Muscle of back (tissue), 11 donors: ENCODE data around the gene NPDC1. TPM values are rescaled to one million over a fixed set of nuclear protein-coding genes. Genes with fewer than 3 reads are reported as not detected.
"Not testable (repeated sequence)": the region's sequence is repeated elsewhere in the genome, so short reads cannot be mapped to it uniquely, and the experiment has no call there.

Experiments used
- DNase-seq, 3 donors: peaks; one replicate each; pipeline versions ENCODE4 v3.0.0 to v3.0.0-alpha.2; 2013
- polyA plus RNA-seq, 10 donors: library from polyadenylated mRNA; unstranded; fragments of 120-200 nt; gene quantifications; one replicate each; pipeline ENCODE4 v1.2.1, GENCODE V29; 2013; ENCODE audit not compliant: insufficient read length in 10 of 10

Gene NPDC1
- polyA plus RNA-seq, 10 donors = 28.5 to 53.0 (median 38.4) TPM

DNA sequence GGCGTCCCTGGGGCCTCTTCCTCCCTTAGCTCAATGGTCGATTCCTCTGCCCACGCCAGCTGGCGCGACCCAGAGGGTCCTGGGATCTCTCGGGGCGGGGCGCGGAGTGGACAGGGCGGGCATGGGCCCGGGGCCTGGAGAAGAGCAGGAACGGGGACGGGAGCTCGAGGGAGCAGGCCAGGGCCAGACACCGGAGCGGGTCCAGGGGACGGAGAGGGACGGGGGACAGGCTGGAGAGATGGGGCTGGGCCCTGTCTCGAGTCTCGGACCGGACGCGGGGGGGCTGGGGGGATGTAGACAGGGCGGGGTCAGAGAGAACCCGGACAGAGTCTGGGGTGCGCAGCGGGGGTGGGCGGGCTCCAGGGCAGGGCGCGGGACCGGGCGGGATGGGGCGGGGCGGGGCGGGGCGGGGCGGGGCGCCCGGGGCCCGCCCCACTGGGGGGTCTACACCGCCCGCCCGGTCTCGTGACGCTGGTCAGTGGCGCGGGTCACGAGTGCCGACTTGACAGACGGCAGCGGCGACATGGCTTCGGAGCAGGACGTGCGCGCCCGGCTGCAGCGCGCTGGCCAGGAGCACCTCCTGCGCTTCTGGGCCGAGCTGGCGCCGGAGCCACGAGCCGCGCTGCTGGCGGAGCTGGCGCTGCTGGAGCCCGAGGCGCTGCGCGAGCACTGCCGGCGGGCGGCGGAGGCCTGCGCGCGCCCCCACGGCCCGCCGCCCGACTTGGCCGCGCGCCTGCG, 31.2 kb upstream of the NPDC1 start, which contains the start of gene UAP1L1:
Gene UAP1L1, plus strand, starts transcription at position 508 of the 738 bp plus-strand sequence. Its CDS starts 16 bp downstream, at position 524.
- peak in 1 of 3 donors; percentile 65 for DNase-seq

GRCh38 chr9:137076636-137077009, 30.6 kb upstream of the NPDC1 start:
- DNase-seq = no peak

GRCh38 chr9:137075275-137075775, 29.3 kb upstream of the NPDC1 start:
- DNase-seq = no peak

GRCh38 chr9:137074657-137075274, 28.8 kb upstream of the NPDC1 start:
- no peak for DNase-seq

- no peak for DNase-seq
Observed at GRCh38 chr9:137073992-137074399, 28.0 kb upstream of the NPDC1 start.

DNA sequence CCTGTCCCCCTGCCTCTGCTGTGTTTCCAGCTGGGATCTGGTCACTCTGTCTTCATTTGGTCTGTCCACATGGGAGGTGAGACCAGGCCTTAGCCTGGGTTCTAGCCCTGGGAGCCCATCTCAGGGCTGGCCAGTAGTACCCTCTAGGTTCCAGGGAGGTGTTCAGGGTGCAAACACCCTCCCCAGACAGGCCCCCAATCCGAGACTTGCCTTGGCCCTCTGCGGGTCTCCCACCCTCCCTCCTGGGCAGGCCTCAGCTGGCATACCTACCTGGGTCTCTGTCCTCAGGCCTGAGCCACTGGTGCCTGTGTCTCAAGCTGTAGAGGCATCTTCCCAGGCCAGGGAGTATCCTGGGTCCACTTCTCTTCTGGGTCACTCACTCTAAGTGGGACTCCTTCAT, 25.3 kb upstream of the NPDC1 start:
- DNase-seq = no peak

GRCh38 chr9:137070906-137071275, 24.9 kb upstream of the NPDC1 start:
- DNase-seq = no peak

- peak; percentile 81 to 94 (median 87) for DNase-seq
Observed at GRCh38 chr9:137070201-137070905, 24.4 kb upstream of the NPDC1 start, which contains the start of gene SAPCD2. Gene SAPCD2, minus strand, starts transcription at chr9:137070557. Its CDS starts 97 bp downstream, at chr9:137070460.

- DNase-seq = no peak
Observed at GRCh38 chr9:137069508-137070091, 23.6 kb upstream of the NPDC1 start.

DNA sequence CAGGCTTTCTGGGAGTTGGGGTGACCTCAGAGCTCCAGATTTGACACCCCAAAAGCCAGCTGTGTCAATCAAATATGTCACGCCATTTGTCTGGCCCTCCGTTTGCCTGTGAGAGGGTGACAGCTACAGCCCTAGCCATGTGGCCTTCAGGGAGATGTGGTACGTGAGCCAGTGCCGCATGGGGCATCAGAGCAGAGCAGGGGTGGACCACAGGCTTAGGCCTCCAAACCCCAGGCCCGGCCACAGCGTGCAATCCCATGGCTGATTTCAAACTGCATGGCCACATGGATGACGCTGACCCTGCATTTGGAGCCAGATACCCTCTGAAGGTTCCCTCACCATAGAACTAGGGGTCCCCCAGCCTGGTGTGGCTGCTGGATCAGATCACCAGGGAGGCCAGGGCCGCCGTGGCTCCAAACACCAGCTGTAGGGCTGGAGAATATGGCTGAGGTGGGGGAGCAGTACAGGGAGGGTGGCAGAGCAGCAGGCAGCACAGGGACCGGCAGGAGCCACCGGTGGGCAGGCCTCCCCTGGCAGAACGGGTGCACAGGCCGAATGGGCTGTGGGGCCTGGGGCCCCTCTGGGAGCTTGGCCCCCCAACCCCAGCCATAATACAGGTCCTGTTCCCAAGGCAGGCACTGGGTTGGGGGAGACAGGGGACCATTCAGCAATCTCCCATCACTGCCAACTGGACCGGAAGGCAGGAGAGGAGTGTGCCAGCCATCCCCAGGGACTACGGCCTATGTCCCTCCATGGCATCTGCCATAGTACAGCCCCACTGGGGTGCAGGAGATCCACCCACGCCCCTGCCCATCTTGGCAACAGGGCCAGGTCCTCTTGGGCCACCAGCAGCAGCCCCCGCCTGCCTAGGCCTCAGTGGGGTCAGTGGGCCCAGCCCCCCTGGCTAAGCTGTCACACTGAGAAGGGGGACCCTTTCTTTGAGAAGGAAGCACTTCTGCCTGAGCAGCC, 22.8 kb upstream of the NPDC1 start:
- DNase-seq = no peak

DNA sequence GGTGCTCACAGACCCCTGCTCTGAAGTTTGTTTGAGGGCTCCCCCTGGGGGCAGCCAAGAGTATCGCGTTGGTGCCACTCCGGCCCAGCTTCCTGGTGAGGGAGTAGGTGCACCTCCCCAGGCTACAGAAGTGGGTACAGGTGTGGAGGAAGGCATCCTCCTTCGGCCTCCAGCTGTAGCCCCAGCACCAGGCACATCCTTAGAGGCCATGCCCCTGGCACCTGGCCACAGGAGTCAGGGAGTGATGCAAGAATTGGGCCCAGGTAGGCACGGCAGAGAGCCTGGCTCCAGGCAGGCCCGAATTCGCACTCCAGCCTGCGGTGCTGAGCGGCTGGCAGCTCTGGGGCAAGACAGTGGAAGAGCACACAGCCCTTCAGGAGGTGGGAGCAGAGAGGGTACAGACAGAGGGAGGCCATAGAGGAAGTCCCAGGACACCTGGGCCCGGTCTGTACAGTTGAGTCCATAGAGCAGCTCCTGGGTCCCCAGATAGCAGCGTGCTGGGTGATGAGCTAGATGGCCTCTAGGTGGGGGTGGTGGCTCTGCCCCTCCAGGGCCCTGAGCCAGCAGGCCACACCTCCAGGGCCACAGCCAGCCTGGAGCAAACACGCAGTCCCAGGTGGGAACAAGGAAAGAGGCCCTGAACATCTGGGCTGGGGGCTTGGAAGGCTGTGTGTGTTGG, 22.0 kb upstream of the NPDC1 start:
- peak; percentile 64 to 87 (median 76) for DNase-seq

DNA sequence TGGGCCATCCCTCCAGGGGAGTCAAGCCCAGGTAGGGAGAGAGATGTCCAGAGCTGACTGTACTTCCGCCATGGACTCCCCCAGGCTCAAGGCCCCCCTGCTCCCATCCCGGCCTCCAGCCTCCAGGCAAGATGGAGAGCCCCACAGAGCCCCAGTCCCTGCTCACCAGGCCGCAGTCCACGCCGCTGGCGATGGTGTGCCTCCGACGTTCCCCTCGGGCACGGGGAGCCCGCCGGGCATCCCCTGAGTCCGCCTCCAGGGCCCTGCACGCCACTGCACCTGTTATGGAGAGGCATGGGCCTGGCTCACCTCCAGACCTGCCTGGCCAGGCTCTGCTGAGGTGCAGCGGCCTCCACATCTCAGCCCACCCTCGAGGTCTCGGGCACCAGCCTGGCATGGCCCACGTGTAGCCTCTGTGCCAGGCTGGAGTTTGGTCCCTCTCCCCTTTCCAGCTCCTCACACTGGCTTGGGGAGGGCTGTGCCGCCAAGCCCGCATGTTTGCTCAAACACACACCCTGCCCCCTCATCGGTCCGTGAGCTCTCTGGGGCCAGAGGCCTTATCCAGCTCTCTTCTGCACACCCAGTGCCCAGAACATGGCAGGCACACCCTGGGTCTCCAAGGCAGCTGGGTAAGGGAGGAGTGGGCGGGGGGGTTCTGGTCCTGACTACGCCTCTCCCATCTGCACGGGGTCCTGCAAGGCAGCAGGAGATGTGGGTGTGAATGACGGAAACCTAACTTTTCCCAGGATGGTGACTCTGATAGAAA, 20.3 kb upstream of the NPDC1 start:
- no peak for DNase-seq

DNA sequence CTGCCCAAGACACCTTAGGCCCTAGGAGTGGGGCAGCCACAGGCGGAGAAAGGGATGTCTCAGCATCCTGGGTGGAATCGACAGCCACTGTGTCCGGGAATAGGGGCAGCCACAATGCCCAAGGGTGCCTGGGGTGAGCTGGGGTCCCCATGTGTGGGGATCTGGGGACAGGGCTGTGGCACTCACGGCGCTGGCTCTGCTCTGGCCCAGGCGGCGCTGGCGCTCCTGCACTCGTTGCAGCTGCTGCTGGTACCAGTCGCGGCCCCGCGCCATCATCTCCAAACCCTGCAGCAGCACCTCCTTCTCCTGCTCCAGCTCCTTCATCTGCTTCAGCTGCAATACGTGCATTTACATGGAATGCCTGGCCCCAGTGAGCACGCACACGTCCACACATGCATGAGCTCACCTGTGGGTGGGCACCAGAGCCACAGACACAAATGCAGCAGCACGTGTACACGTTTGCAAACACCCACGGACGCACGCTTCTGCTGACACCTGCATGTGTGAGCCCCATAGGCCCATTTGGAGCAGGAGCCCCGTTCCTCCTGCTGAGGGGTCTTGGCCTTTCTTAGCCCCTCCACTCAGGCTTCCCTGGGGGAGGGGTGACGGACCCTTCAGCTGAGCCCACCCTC, 19.5 kb upstream of the NPDC1 start:
- no peak for DNase-seq

DNA sequence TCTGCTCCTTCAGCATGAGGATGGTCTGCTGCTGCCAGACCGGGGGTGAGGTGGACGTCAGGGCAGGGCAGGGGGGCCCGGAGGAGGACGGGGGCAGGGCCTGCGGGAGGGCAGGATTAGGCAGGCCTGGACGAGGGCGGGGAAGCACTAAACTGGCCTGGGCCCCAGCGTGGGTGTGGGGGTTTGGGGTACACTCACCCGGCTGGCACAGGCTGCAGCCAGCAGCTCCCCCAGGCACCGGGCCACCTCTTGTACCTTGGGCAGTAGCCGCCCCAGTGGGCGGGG, 18.8 kb upstream of the NPDC1 start:
- DNase-seq = no peak

DNA sequence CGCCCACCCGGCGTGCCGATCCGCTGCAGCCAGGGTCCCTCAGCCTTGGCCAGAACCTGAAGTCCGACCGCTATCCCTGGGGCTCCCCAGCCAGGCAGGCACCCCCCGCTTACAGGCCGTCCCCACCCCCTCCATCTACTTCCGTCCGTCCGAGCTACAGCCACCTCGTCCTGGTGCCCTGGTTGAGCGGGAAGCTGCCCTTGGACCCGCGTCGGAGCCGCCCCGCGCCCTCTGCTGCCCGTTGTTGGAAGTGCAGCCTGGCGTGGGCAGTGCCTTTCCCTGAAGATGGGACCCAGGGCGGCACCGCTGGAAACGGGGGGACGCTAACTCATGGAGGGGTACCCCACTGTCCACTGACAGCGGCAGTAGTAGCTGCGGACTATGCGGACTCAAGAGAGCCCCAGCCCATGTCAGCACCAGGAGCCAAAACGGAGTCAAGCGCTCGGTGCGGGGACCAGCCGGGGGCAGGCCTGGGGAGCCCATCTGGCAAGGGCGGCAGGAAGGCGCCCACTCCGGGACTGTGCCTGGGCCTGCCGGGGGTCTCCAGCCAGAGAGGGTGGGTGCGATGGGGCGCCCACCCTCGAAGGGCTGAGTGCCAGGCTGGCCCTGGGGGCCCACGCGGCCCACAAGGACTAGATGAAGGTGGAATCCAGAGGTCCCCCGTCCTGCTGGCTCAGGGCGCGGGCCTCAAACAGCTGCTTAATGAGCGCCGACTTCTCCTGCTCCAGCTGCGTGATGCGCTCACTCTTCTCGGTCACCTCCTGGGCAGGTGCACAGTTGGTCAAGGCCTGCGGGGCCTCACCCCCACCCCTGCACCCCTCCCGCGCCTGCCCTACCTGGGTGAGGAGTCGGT, 18.3 kb upstream of the NPDC1 start:
- peak in 2 of 3 donors; percentile 59 to 69 for DNase-seq

- DNase-seq = no peak
Observed at GRCh38 chr9:137063311-137064026, 17.5 kb upstream of the NPDC1 start.

- not testable (repeated sequence) for DNase-seq
Observed at GRCh38 chr9:137062798-137063197, 16.8 kb upstream of the NPDC1 start.

- no peak for DNase-seq
Observed at GRCh38 chr9:137062384-137062783, 16.4 kb upstream of the NPDC1 start.
